Measurements from ENCODE around the gene FKBP7. TPM values are rescaled to one million over a fixed set of nuclear protein-coding genes. Genes with fewer than 3 reads are reported as not detected.

The FKBP7 gene
- total RNA-seq, 1 donor from 2014 or later = 15.5 TPM

GRCh38 chr2:178506101-178506500 is 27.7 kb upstream of the FKBP7 start:
- H3K9me3 Mint-ChIP-seq (ENCODE audit: unreplicated experiment) = no peaks in the 10 kb centered on the region
- DNase-seq (ENCODE audit: low spot score) = no peak
- TF ChIP-seq CTCF (IDR thresholded peaks at IDR 0.05; ENCODE audit: unreplicated experiment) = no peak
- H3K27ac Mint-ChIP-seq (ENCODE audit: unreplicated experiment) = no peak overlapping the region
- H3K36me3 Mint-ChIP-seq (ENCODE audit: low read depth, unreplicated experiment) = peaks cover 6% of the 10 kb centered on the region
- H3K27me3 Mint-ChIP-seq (ENCODE audit: unreplicated experiment) = peaks cover 2% of the 10 kb centered on the region
- H3K4me1 Mint-ChIP-seq (ENCODE audit: unreplicated experiment) = peaks cover 6% of the 10 kb centered on the region
- H3K4me3 Mint-ChIP-seq (ENCODE audit: unreplicated experiment) = no peak overlapping the region

GRCh38 chr2:178502751-178503150 is 24.4 kb upstream of the FKBP7 start:
- H3K4me3 Mint-ChIP-seq (ENCODE audit: unreplicated experiment) = no peak overlapping the region
- H3K9me3 Mint-ChIP-seq (ENCODE audit: unreplicated experiment) = no peaks in the 10 kb centered on the region
- no peak for DNase-seq (ENCODE audit: low spot score)
- no peaks in the 10 kb centered on the region for H3K27me3 Mint-ChIP-seq (ENCODE audit: unreplicated experiment)
- peaks cover 16% of the 10 kb centered on the region for H3K36me3 Mint-ChIP-seq (ENCODE audit: low read depth, unreplicated experiment)
- TF ChIP-seq CTCF (IDR thresholded peaks at IDR 0.05; ENCODE audit: unreplicated experiment) = no peak
- peaks cover under 1% of the 10 kb centered on the region for H3K4me1 Mint-ChIP-seq (ENCODE audit: unreplicated experiment)
- no peak overlapping the region for H3K27ac Mint-ChIP-seq (ENCODE audit: unreplicated experiment)

- Mint-ChIP-seq H3K27ac (ENCODE audit: unreplicated experiment) (no peak overlapping the region), H3K4me1 (ENCODE audit: unreplicated experiment) (no peaks in the 10 kb centered on the region), H3K4me3 (ENCODE audit: unreplicated experiment) (no peak overlapping the region), H3K36me3 (ENCODE audit: low read depth, unreplicated experiment) (peaks cover 27% of the 10 kb centered on the region), H3K9me3 (ENCODE audit: unreplicated experiment) (no peaks in the 10 kb centered on the region), H3K27me3 (ENCODE audit: unreplicated experiment) (no peaks in the 10 kb centered on the region)
- TF ChIP-seq CTCF (IDR thresholded peaks at IDR 0.05; ENCODE audit: unreplicated experiment) = no peak
- DNase-seq (ENCODE audit: low spot score) = no peak
Measured at GRCh38 chr2:178499640-178500039, 21.2 kb upstream of the FKBP7 start.

GRCh38 chr2:178498137-178498536 is 19.7 kb upstream of the FKBP7 start:
- H3K4me1 Mint-ChIP-seq (ENCODE audit: unreplicated experiment) = no peaks in the 10 kb centered on the region
- H3K36me3 Mint-ChIP-seq (ENCODE audit: low read depth, unreplicated experiment) = peaks cover 29% of the 10 kb centered on the region
- no peak overlapping the region for H3K27ac Mint-ChIP-seq (ENCODE audit: unreplicated experiment)
- no peaks in the 10 kb centered on the region for H3K27me3 Mint-ChIP-seq (ENCODE audit: unreplicated experiment)
- no peak for DNase-seq (ENCODE audit: low spot score)
- no peak overlapping the region for H3K4me3 Mint-ChIP-seq (ENCODE audit: unreplicated experiment)
- no peaks in the 10 kb centered on the region for H3K9me3 Mint-ChIP-seq (ENCODE audit: unreplicated experiment)
- TF ChIP-seq CTCF (IDR thresholded peaks at IDR 0.05; ENCODE audit: unreplicated experiment) = no peak

GRCh38 chr2:178496049-178496448 is 17.6 kb upstream of the FKBP7 start:
- Mint-ChIP-seq H3K9me3 (ENCODE audit: unreplicated experiment) (no peaks in the 10 kb centered on the region), H3K36me3 (ENCODE audit: low read depth, unreplicated experiment) (peaks cover 23% of the 10 kb centered on the region), H3K27me3 (ENCODE audit: unreplicated experiment) (no peaks in the 10 kb centered on the region), H3K27ac (ENCODE audit: unreplicated experiment) (no peak overlapping the region), H3K4me1 (ENCODE audit: unreplicated experiment) (no peaks in the 10 kb centered on the region), H3K4me3 (ENCODE audit: unreplicated experiment) (no peak overlapping the region)
- TF ChIP-seq CTCF (IDR thresholded peaks at IDR 0.05; ENCODE audit: unreplicated experiment) = no peak
- no peak for DNase-seq (ENCODE audit: low spot score)
